ENCODE results near the gene BMF. TPM values are rescaled to one million over a fixed set of nuclear protein-coding genes. Genes with fewer than 3 reads are reported as not detected.

The BMF gene
- total and polyA plus RNA-seq, 2 donors (not counting 3 experiments of a cell fraction or from before 2014, with no cell fraction given), result 8.6 to 9.8 TPM

DNA sequence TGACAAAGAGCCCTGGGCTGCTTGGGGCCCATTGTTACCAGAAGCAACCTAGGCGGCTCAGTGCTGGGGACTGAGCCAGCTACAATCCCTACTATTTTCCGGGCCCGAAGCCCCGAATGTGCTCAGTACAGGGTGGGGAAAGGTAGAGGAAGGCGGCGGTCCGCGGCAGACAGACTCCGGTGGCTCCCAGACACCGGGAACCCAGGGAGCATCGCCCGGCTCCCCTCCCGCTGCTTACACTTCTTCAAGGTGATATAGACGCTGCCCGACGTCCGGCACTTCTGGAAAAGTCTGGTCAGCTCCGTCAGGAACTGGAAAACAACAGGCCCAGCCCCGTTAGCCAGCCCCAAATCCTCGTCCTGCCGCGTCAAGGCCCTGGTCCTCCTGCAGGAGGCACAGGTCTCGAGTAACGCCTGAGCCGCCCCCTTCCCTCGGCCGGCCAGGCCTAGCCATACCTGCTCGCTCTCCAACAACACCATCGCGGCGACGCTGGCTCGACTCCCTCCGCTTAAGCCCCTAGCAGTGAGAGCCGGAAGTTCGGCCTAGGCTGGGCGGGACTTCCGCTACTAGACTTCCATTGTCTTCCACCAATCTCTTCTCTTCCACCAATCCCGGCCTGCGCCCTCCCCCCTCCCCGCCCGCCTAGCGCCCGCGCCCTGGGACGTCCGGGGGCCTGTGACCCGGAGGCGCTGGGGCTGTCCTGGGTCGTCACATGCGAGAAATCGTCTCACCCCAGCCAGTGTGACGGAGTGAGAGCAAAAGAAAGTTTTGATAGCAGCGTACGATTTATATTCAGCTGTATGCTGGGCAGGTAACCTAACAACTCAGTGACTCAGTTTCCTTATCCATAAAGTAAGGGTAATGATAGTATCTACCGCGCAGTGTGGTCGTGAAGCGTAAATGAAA, 69.8 kb downstream of the BMF start, which contains the start of gene SRP14:
Gene SRP14 (minus strand): TSS at position 544 of the 906 bp plus-strand sequence. CDS start 65 bp downstream, at position 479.
- H3K9ac ChIP-seq (replicated peaks; ENCODE audit: extremely low read depth, insufficient read depth, low read length), result peak within 1 kb of the TSS; percentile 76
- peaks cover 2 to 20% of the 10 kb centered on the region in 2 experiments for H3K36me3 ChIP-seq (ENCODE audit: control insufficient read depth in 2 of 2, extremely low read depth in 1 of 2, insufficient read depth in 2 of 2, low read length in 2 of 2)
- H3K9me3 ChIP-seq (replicated peaks; ENCODE audit: control insufficient read depth, insufficient read depth, low read length), result no peaks in the 10 kb centered on the region
- peak within 1 kb of the TSS; percentile 78 for H3K27ac ChIP-seq (ENCODE audit: insufficient read depth, low read depth, low read length)
- peak; percentile 96 for FAIRE-seq
- ChIA-PET POLR2A (no interaction called here), CTCF (interaction anchor here (0.6 to 8.3 kb wide), 8 partner anchors 8 to 282 kb away, joined by 3 to 62 read pairs (median 5); no protein-coding TSS in a partner anchor)
- dilution Hi-C loops (cut with MboI; ENCODE audit: extremely low pct_ligation_motif_present, low sequenced_read_pairs) (no loop called here), intact Hi-C loops (cut with micrococcal nuclease) (loop anchor here (2.0 kb wide), 1 partner anchor 252 kb away; no protein-coding TSS in a partner anchor)
- peak; percentile 95 for DNase-seq (ENCODE audit: low read depth, low spot score)
- peaks cover 17% of the 10 kb centered on the region for H3K4me1 ChIP-seq (ENCODE audit: control insufficient read depth, extremely low read depth, insufficient read depth, low read length)
- peak within 1 kb of the TSS; percentile 60 to 86 (median 71) for H3K4me3 ChIP-seq (replicated peaks in 1 of 3; ENCODE audit: insufficient read depth in 1 of 3, low read depth in 1 of 3, low read length in 3 of 3)
- H4K20me1 ChIP-seq (replicated peaks; ENCODE audit: control insufficient read depth, extremely low read depth, insufficient read depth, low read length), result no peaks in the 10 kb centered on the region
- BruUV-seq (replicated peaks), result no TSS peak
- peaks cover 22% of the 10 kb centered on the region for H3K79me2 ChIP-seq (ENCODE audit: control insufficient read depth, insufficient read depth, low read length)
- TF ChIP-seq, protein P1, sequence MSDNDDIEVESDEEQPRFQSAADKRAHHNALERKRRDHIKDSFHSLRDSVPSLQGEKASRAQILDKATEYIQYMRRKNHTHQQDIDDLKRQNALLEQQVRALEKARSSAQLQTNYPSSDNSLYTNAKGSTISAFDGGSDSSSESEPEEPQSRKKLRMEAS (IDR thresholded peaks at IDR 0.05; ENCODE audit: insufficient read depth, insufficient read length), result no peak
- peak; percentile 29 for TF ChIP-seq GATA2 (IDR thresholded peaks at IDR 0.05; ENCODE audit: insufficient read depth, insufficient read length, low read depth, low read length)
- TF ChIP-seq, protein P2, sequence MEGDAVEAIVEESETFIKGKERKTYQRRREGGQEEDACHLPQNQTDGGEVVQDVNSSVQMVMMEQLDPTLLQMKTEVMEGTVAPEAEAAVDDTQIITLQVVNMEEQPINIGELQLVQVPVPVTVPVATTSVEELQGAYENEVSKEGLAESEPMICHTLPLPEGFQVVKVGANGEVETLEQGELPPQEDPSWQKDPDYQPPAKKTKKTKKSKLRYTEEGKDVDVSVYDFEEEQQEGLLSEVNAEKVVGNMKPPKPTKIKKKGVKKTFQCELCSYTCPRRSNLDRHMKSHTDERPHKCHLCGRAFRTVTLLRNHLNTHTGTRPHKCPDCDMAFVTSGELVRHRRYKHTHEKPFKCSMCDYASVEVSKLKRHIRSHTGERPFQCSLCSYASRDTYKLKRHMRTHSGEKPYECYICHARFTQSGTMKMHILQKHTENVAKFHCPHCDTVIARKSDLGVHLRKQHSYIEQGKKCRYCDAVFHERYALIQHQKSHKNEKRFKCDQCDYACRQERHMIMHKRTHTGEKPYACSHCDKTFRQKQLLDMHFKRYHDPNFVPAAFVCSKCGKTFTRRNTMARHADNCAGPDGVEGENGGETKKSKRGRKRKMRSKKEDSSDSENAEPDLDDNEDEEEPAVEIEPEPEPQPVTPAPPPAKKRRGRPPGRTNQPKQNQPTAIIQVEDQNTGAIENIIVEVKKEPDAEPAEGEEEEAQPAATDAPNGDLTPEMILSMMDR (IDR thresholded peaks at IDR 0.05; ENCODE audit: extremely low read depth in 1 of 2, insufficient read depth in 1 of 2, low read depth in 1 of 2, low read length in 2 of 2), result no peak
- TF ChIP-seq POLR2AphosphoS5 (IDR thresholded peaks at IDR 0.05; ENCODE audit: insufficient read depth, low read depth, low read length), result peak; percentile 89
- TF ChIP-seq JUN (IDR thresholded peaks at IDR 0.05; ENCODE audit: borderline replicate concordance, insufficient read depth, insufficient read length, low read depth), result no peak
- TF ChIP-seq EZH2 (IDR thresholded peaks at IDR 0.05; ENCODE audit: borderline replicate concordance, low read depth, low read length, severe bottlenecking), result no peak
- peak; percentile 96 for TF ChIP-seq POLR2A (IDR thresholded peaks at IDR 0.05; ENCODE audit: low read depth, low read length)
- H3K4me2 ChIP-seq (ENCODE audit: insufficient read depth, low read length), result peak within 1 kb of the TSS; percentile 88
- H2AFZ ChIP-seq (ENCODE audit: low read depth, low read length), result peak within 1 kb of the TSS; percentile 84
- H3K9me1 ChIP-seq (replicated peaks; ENCODE audit: control insufficient read depth, extremely low read depth, insufficient read depth, low read length), result no peaks in the 10 kb centered on the region
- no peaks in the 10 kb centered on the region for H3K27me3 ChIP-seq (ENCODE audit: control insufficient read depth in 2 of 2, insufficient read depth in 2 of 2, low read length in 2 of 2)

All from endothelial cell of umbilical vein (primary cell).